Fibroblast of villous mesenchyme (primary cell): ENCODE results near the gene MANEAL. TPM values are rescaled to one million over a fixed set of nuclear protein-coding genes. Genes with fewer than 3 reads are reported as not detected.

Experiments
- DNase-seq: peaks from one replicate; pipeline ENCODE4 v3.0.0-alpha.2; 2010; ENCODE audit warnings: low read depth
- H3K4me3 ChIP-seq: 2 replicates; pipeline ENCODE4 v1.5.1; 2011; ENCODE audit warnings: low read depth, mild to moderate bottlenecking, low read length
- CTCF ChIP-seq: IDR thresholded peaks from 2 replicates; pipeline ENCODE4 v1.5.1; 2012; ENCODE audit warnings: low read depth, mild to moderate bottlenecking, low read length; ENCODE audit not compliant: insufficient read depth
- total RNA-seq: library from RNA; depleted of rRNA; stranded (reverse); fragments of >200 nt; gene quantifications from 2 replicates; pipeline ENCODE4 v1.2.3, GENCODE V29; 2012

Gene MANEAL
- total RNA-seq, 1 donor, result 0.43 TPM

GRCh38 chr1:37807555-37808368 lies 14.1 kb downstream of the MANEAL start, which contains the start of the genes C1orf122 and YRDC:
C1orf122 (plus strand) TSS chr1:37807790; CDS start chr1:37808405, 615 bp downstream.
YRDC (minus strand) TSS chr1:37808208; CDS start chr1:37808180, 28 bp downstream.
- DNase-seq, result peak; percentile 94
- H3K4me3 ChIP-seq, result peak within 1 kb of the TSS; percentile 85
- TF ChIP-seq CTCF, result no peak

- TF ChIP-seq CTCF, result no peak
- DNase-seq, result peak; percentile 85
- peak overlapping the region; percentile 85 for H3K4me3 ChIP-seq
These were observed 15.0 kb downstream of the MANEAL start for GRCh38 chr1:37808369-37809319.

- no peak overlapping the region for H3K4me3 ChIP-seq
- DNase-seq, result no peak
- TF ChIP-seq CTCF, result no peak
These were observed 16.3 kb downstream of the MANEAL start for GRCh38 chr1:37809942-37810341.

GRCh38 chr1:37811027-37811655 lies 17.5 kb downstream of the MANEAL start:
- peak; percentile 98 for TF ChIP-seq CTCF
- DNase-seq, result peak; percentile 77
- no peak overlapping the region for H3K4me3 ChIP-seq

- no peak for DNase-seq
- no peak overlapping the region for H3K4me3 ChIP-seq
- no peak for TF ChIP-seq CTCF
These were observed 20.0 kb downstream of the MANEAL start for GRCh38 chr1:37813529-37814145.

- no peak for TF ChIP-seq CTCF
- no peak for DNase-seq
- no peak overlapping the region for H3K4me3 ChIP-seq
These were observed 20.6 kb downstream of the MANEAL start for GRCh38 chr1:37814252-37814651.
